GM20000 (cell line): Measurements from ENCODE around the gene MPST.
A peak's percentile ranks its signal among the peaks of the same experiment; 100 is the strongest.

Source experiments
- DNase-seq: peaks from one replicate; pipeline ENCODE4 v3.0.0; 2012; ENCODE audit warnings: low spot score
- CTCF ChIP-seq: IDR thresholded peaks from 2 replicates; pipeline ENCODE4 v1.5.1; 2012; ENCODE audit warnings: mild to moderate bottlenecking, control low read depth; ENCODE audit errors: extremely low read depth, missing control alignments

MPST gene

GRCh38 chr22:37074537-37074936 lies 55.0 kb downstream of the MPST start:
- no peak for TF ChIP-seq CTCF
- DNase-seq: no peak

GRCh38 chr22:37075046-37075445 lies 55.5 kb downstream of the MPST start:
- DNase-seq: no peak
- no peak for TF ChIP-seq CTCF

- no peak for DNase-seq
- TF ChIP-seq CTCF: no peak
Measured at GRCh38 chr22:37075822-37076433, 56.4 kb downstream of the MPST start.

GRCh38 chr22:37077802-37078448 lies 58.4 kb downstream of the MPST start:
- peak; percentile 96 for TF ChIP-seq CTCF
- peak; percentile 91 for DNase-seq

- no peak for TF ChIP-seq CTCF
- DNase-seq: no peak
Measured at GRCh38 chr22:37079158-37079557, 59.6 kb downstream of the MPST start.
